A549 (cell line): ENCODE data around the gene LY6G6C. TPM values are rescaled to one million over a fixed set of nuclear protein-coding genes. Genes with fewer than 3 reads are reported as not detected.

Experiments
- ATAC-seq, 2 experiments: fragments of 200-7000 bp in 1 of 2; fragments of >200 bp in 1 of 2; cut with Nextera tagmentation in 1 of 2; cut with Tn5 transposase in 1 of 2; 3 replicates each; pipeline versions ENCODE4 v1.8.0 to v1.9.1; 2018 to 2020; ENCODE audit warnings: mild to moderate bottlenecking in 1 of 2, moderate library complexity in 1 of 2
- CTCF ChIA-PET: fragments of 300-600 bp; sonication (Branson Sonifier 250); formaldehyde crosslinking; extraction: SDS; loops from one replicate; lab custom pipeline; 2021; ENCODE audit warnings: antibody characterized with exemption, inconsistent platforms; lab: Yijun Ruan, JAX
- POLR2A ChIA-PET: fragments of 350-600 bp; formaldehyde crosslinking; extraction: SDS; loops from one replicate; lab custom pipeline; 2021; ENCODE audit warnings: antibody characterized with exemption, inconsistent platforms; lab: Yijun Ruan, JAX
- DNase-seq, 2 experiments: peaks; one replicate each; pipeline versions ENCODE4 v3.0.0 to v3.0.0-alpha.2; 2011 to 2016; ENCODE audit warnings: low read depth in 1 of 2, low spot score in 1 of 2
- FAIRE-seq: peaks from 2 replicates; lab custom pipeline; 2011; peaks lifted over from hg19 to GRCh38; lab: Jason Lieb, UNC
- H3K27ac ChIP-seq, 2 experiments: fragments of >200 bp; sonication (Bioruptor Twin); formaldehyde crosslinking; 3 replicates each; pipeline ENCODE4 v1.5.1; 2016 to 2017
- H3K4me1 ChIP-seq: fragments of >200 bp; sonication (Bioruptor Twin); formaldehyde crosslinking; 3 replicates; pipeline ENCODE4 v1.6.1; 2016
- H3K4me2 ChIP-seq: fragments of >200 bp; sonication (Bioruptor Twin); formaldehyde crosslinking; 3 replicates; pipeline ENCODE4 v1.6.1; 2016
- H3K4me3 ChIP-seq: fragments of >200 bp; sonication (Bioruptor Twin); formaldehyde crosslinking; 3 replicates; pipeline ENCODE4 v1.5.1; 2016
- H3K9me3 ChIP-seq: fragments of >200 bp; sonication (Bioruptor Twin); formaldehyde crosslinking; 3 replicates; pipeline ENCODE4 v1.6.1; 2016
- ATOH8 ChIP-seq: fragments of 250-450 bp; sonication (Bioruptor Pico); IDR thresholded peaks from 2 replicates; pipeline ENCODE4 v1.5.0; 2020; ENCODE audit warnings: low read depth, mild to moderate bottlenecking, moderate library complexity
- CBX2 ChIP-seq: fragments of 200-600 bp; sonication (generic); IDR thresholded peaks from 2 replicates; pipeline ENCODE4 v1.6.1; 2016; ENCODE audit warnings: low read depth, mild to moderate bottlenecking, borderline replicate concordance
- CBX8 ChIP-seq: fragments of 200-600 bp; sonication (generic); IDR thresholded peaks from 2 replicates; pipeline ENCODE4 v1.6.1; 2016
- CEBPB ChIP-seq, 2 experiments: fragments of >200 bp in 1 of 2; sonication (Bioruptor Twin) in 1 of 2; formaldehyde crosslinking in 1 of 2; IDR thresholded peaks; 2 replicates each; pipeline ENCODE4 v1.6.1; 2012 to 2016
- CHD2 ChIP-seq: fragments of 150-350 bp; IDR thresholded peaks from 2 replicates; pipeline ENCODE4 v1.6.1; 2014; ENCODE audit warnings: low read length; ENCODE audit not compliant: partially characterized antibody
- CTCF ChIP-seq: fragments of >200 bp; sonication (Bioruptor Twin); formaldehyde crosslinking; IDR thresholded peaks from 3 replicates; pipeline ENCODE4 v1.5.1; 2016
- EHMT2 ChIP-seq: fragments of 200-600 bp; sonication (generic); IDR thresholded peaks from 2 replicates; pipeline ENCODE4 v1.6.1; 2016; ENCODE audit warnings: antibody characterized with exemption, low read depth, mild to moderate bottlenecking, moderate library complexity
- ESRRA ChIP-seq: fragments of 150-350 bp; IDR thresholded peaks from 2 replicates; pipeline ENCODE4 v1.6.1; 2014; ENCODE audit warnings: mild to moderate bottlenecking, low read length, borderline replicate concordance
- FOSB ChIP-seq: fragments of 250-450 bp; sonication (Bioruptor Pico); IDR thresholded peaks from 2 replicates; pipeline ENCODE4 v1.5.0; 2020; ENCODE audit warnings: mild to moderate bottlenecking, moderate library complexity
- HES2 ChIP-seq: fragments of >200 bp; sonication (Bioruptor Twin); formaldehyde crosslinking; IDR thresholded peaks from 2 replicates; pipeline ENCODE4 v1.6.1; 2016
- HOXA7 ChIP-seq: fragments of 250-450 bp; sonication (Bioruptor Pico); IDR thresholded peaks from 2 replicates; pipeline ENCODE4 v1.5.0; 2020; ENCODE audit warnings: mild to moderate bottlenecking, moderate library complexity
- JUN ChIP-seq, 2 experiments: fragments of >200 bp; sonication (Bioruptor Twin); formaldehyde crosslinking; IDR thresholded peaks; 2 replicates in 1 of 2; 3 replicates in 1 of 2; pipeline ENCODE4 v1.6.1; 2016 to 2017
- JUNB ChIP-seq: fragments of >200 bp; sonication (Bioruptor Twin); formaldehyde crosslinking; IDR thresholded peaks from 2 replicates; pipeline ENCODE4 v1.6.1; 2016
- KDM5A ChIP-seq: fragments of 200-600 bp; sonication (generic); IDR thresholded peaks from 2 replicates; pipeline ENCODE4 v1.6.1; 2016; ENCODE audit warnings: antibody characterized with exemption, mild to moderate bottlenecking
- MAFK ChIP-seq: fragments of 450-650 bp; IDR thresholded peaks from 2 replicates; pipeline ENCODE4 v1.6.1; 2014; ENCODE audit not compliant: partially characterized antibody
- MYC ChIP-seq: IDR thresholded peaks from 2 replicates; pipeline ENCODE4 v1.6.1; 2012; ENCODE audit warnings: mild to moderate bottlenecking, inconsistent platforms, low read length, improper control_type of control experiment, borderline replicate concordance
- NR3C1 ChIP-seq: fragments of >200 bp; sonication (Bioruptor Twin); formaldehyde crosslinking; IDR thresholded peaks from 3 replicates; pipeline ENCODE4 v1.6.1; 2017
- POLR2A ChIP-seq: IDR thresholded peaks from 2 replicates; pipeline ENCODE4 v1.6.1; 2012; ENCODE audit warnings: mild to moderate bottlenecking, low read length
- RAD21 ChIP-seq, 2 experiments: fragments of >200 bp in 1 of 2; sonication (Bioruptor Twin) in 1 of 2; formaldehyde crosslinking in 1 of 2; IDR thresholded peaks in 1 of 2; conservative IDR thresholded peaks in 1 of 2; 2 replicates in 1 of 2; 3 replicates in 1 of 2; pipeline ENCODE4 v1.6.1; 2012 to 2018; ENCODE audit warnings: inconsistent platforms in 1 of 2
- RFX5 ChIP-seq: fragments of 450-650 bp; IDR thresholded peaks from 2 replicates; pipeline ENCODE4 v1.7.1; 2014; ENCODE audit warnings: antibody characterized with exemption, mild to moderate bottlenecking, moderate library complexity
- TFCP2L1 ChIP-seq: fragments of 250-450 bp; sonication (Bioruptor Pico); IDR thresholded peaks from 2 replicates; pipeline ENCODE4 v1.5.0; 2021; ENCODE audit warnings: mild to moderate bottlenecking
- ZFP36 ChIP-seq: fragments of 450-650 bp; IDR thresholded peaks from 2 replicates; pipeline ENCODE4 v1.6.1; 2014; ENCODE audit warnings: borderline replicate concordance; ENCODE audit not compliant: partially characterized antibody
- ZNF302 ChIP-seq: fragments of 250-450 bp; sonication (Bioruptor Pico); IDR thresholded peaks from 2 replicates; pipeline ENCODE4 v1.9.0; 2021; ENCODE audit warnings: inconsistent platforms, mild to moderate bottlenecking, moderate library complexity
- ZSCAN20 ChIP-seq: fragments of 250-450 bp; sonication (Bioruptor Pico); IDR thresholded peaks from 2 replicates; pipeline ENCODE4 v1.8.0; 2022; ENCODE audit warnings: mild to moderate bottlenecking, moderate library complexity
- WGBS: methylation state at CpG from one replicate; pipeline ENCODE4 v1.1.6; 2017; ENCODE audit errors: missing lambda C conversion rate; 5-methylcytosine and 5-hydroxymethylcytosine counted together
- polyA plus RNA-seq, 4 experiments: library from polyadenylated mRNA; depleted of rRNA in 3 of 4; stranded (reverse); fragments of >200 nt; fragmentation: RNase III in 1 of 4; extraction: RNeasy Plus Mini Kit Qiagen cat#74134 plus additional on column Dnase treatment in 1 of 4; gene quantifications; 2 replicates in 3 of 4; 3 replicates in 1 of 4; pipeline ENCODE4 v1.2.3, GENCODE V29; 2011 to 2017
- TF ChIP-seq, protein P1 (sequence below): IDR thresholded peaks from 2 replicates; pipeline ENCODE4 v1.6.1; 2012

Gene LY6G6C
- polyA plus RNA-seq, 2 of the 4 experiments (the other 2 are of a cell fraction), result 0.08 to 0.21 TPM

DNA sequence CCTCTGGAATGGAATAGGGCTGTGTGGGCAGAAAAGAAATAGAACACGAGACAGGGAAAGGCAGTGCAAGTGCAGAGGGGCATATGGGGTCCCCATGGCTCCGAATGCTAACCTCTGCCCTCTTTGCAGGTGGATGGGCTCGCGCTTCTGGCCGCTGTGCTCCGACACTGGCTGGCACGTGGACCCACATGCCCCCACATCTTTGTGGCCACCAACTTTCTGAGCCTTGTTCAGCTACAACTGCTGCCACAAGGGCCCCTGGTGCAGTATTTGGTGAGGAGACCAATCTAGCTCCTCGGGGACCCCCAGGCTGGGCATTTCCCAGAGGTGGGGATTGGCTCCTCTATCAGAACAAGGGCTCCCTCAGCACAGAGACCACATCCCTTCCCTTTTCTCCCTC, 39.8 kb upstream of the LY6G6C start:
- TF ChIP-seq ATOH8 (no peak), ZFP36 (no peak), ZSCAN20 (CRISPR knock-in tag) (no peak), EHMT2 (no peak), TFCP2L1 (CRISPR knock-in tag) (no peak), JUNB (no peak), FOSB (CRISPR knock-in tag) (no peak)
- no peaks in the 10 kb centered on the region for H3K4me1 ChIP-seq
- no peak overlapping the region for H3K4me2 ChIP-seq
- 90% methylated on average over 8 of the region's 8 CpGs for WGBS
- POLR2A ChIA-PET, result no interaction called here
- no peak for DNase-seq
- no peak for ATAC-seq
- H3K4me3 ChIP-seq, result no peak overlapping the region
- H3K27ac ChIP-seq, result no peak overlapping the region
- no peak for FAIRE-seq
- no peaks in the 10 kb centered on the region for H3K9me3 ChIP-seq
- CTCF ChIA-PET, result interaction anchor here (3.8 kb wide), 1 partner anchor 9 kb away, joined by 21 read pairs; no protein-coding TSS in a partner anchor

GRCh38 chr6:31760790-31761189, 39.2 kb upstream of the LY6G6C start:
- H3K4me1 ChIP-seq, result no peaks in the 10 kb centered on the region
- WGBS, result 83% methylated on average over 5 of the region's 5 CpGs
- TF ChIP-seq RAD21 (conservative IDR thresholded peaks at IDR 0.05 in 1 of 2, IDR thresholded peaks at IDR 0.05 in 1 of 2), result no peak
- no peak for TF ChIP-seq FOSB (CRISPR knock-in tag)
- TF ChIP-seq, protein P1, sequence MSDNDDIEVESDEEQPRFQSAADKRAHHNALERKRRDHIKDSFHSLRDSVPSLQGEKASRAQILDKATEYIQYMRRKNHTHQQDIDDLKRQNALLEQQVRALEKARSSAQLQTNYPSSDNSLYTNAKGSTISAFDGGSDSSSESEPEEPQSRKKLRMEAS, result no peak
- no peak for TF ChIP-seq CBX8
- no peak for TF ChIP-seq NR3C1
- no peak for TF ChIP-seq MAFK
- no peak for TF ChIP-seq MYC
- TF ChIP-seq CEBPB (IDR thresholded peaks at IDR 0.05), result no peak
- no peak for TF ChIP-seq HES2
- no peak for TF ChIP-seq CHD2
- TF ChIP-seq CTCF, result no peak
- TF ChIP-seq HOXA7, result no peak
- no peak for TF ChIP-seq ZSCAN20 (CRISPR knock-in tag)
- TF ChIP-seq, all 56 proteins: peak for 0
- no peak for DNase-seq
- no peak overlapping the region for H3K4me3 ChIP-seq
- H3K4me2 ChIP-seq, result no peak overlapping the region
- no peak overlapping the region for H3K27ac ChIP-seq
- no peak for ATAC-seq
- H3K9me3 ChIP-seq, result no peaks in the 10 kb centered on the region
- POLR2A ChIA-PET, result no interaction called here
- CTCF ChIA-PET, result interaction anchor here (3.8 kb wide), 1 partner anchor 9 kb away, joined by 21 read pairs; no protein-coding TSS in a partner anchor
- no peak for FAIRE-seq

DNA sequence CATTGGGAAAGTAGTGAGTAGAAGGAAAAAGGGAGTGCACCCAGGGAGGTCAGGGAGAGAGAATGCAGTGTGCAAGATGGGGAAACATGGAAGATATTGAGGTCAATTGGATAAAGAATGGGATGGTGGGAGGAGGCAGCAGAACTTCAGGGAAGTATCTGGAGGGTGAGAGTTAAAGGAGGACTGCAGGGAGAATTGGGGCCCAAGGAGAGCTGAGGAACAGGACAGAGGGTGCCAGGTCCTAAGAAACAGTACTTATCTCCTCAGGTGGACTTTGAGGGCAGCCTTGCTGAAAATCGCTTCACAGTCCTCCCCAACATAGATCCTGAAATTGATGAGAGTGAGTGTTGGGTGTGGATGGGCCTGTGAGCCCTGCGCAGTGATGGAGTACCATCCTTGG, 36.7 kb upstream of the LY6G6C start:
- no peak overlapping the region for H3K27ac ChIP-seq
- DNase-seq (no peak), FAIRE-seq (no peak), ATAC-seq (no peak)
- CTCF ChIA-PET, result interaction anchor here (0.6 to 3.8 kb wide), 8 partner anchors 9 to 106 kb away, joined by 3 to 21 read pairs (median 4); partner anchors contain the start of gene VARS1
- TF ChIP-seq ESRRA (no peak), TFCP2L1 (CRISPR knock-in tag) (no peak), CEBPB (IDR thresholded peaks at IDR 0.05) (no peak), RAD21 (conservative IDR thresholded peaks at IDR 0.05 in 1 of 2, IDR thresholded peaks at IDR 0.05 in 1 of 2) (no peak), CBX2 (no peak), POLR2A (no peak), ZNF302 (CRISPR knock-in tag) (no peak), EHMT2 (no peak), KDM5A (no peak), HOXA7 (no peak), JUN (IDR thresholded peaks at IDR 0.05) (no peak), RFX5 (no peak)
- H3K4me2 ChIP-seq, result no peak overlapping the region
- H3K4me1 ChIP-seq, result peaks cover under 1% of the 10 kb centered on the region; the same call in 2 of the 3 replicates
- WGBS, result 94% methylated on average over 2 of the region's 2 CpGs
- no peaks in the 10 kb centered on the region for H3K9me3 ChIP-seq
- H3K4me3 ChIP-seq, result no peak overlapping the region
- POLR2A ChIA-PET, result no interaction called here
